Lower leg skin (tissue), 3 donors: ENCODE data around the gene ADGRV1.

Experiments used
- CTCF ChIP-seq, 3 donors: fragments of 450-650 bp; IDR thresholded peaks; one replicate each; pipeline ENCODE4 v1.5.1; 2016; ENCODE audit warnings: antibody characterized with exemption in 3 of 3, mild to moderate bottlenecking in 3 of 3, moderate library complexity in 2 of 3
- POLR2A ChIP-seq, 2 donors: fragments of 450-650 bp; IDR thresholded peaks; one replicate each; pipeline ENCODE4 v1.6.1; 2016 to 2017; ENCODE audit warnings: antibody characterized with exemption in 2 of 2, mild to moderate bottlenecking in 1 of 2, moderate library complexity in 1 of 2

DNA sequence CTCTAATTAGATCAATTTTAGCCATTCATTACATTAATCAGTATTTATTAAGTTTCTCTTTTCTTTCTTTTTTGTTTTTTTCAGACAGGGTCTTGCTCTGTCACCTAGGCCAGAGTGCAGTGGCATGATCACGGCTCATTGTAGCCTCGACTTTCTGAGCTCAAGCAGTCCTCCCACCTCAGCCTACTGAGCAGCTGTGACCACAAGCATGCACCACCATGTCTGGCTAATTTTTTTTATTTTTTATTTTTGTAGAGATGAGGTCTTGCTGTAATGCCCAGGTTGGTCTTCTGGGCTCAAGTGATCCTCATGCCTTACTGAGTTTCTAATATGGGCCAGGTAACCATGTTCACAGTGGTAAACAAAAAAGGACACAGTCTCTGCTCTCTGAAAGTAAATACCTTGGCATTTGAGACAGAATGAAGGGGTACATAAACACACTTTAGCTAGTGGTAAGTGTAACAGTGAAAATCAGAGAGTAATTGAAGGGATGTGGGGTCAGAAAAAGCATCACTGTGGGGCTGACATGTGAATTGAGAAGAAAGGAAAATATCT is 336.3 kb downstream of the ADGRV1 start:
- TF ChIP-seq CTCF (IDR thresholded peaks at IDR 0.05), result no peak
- no peak for TF ChIP-seq POLR2A (IDR thresholded peaks at IDR 0.05)
